H9 (cell line): ENCODE data around the gene KLHL4. TPM values are rescaled to one million over a fixed set of nuclear protein-coding genes. Genes with fewer than 3 reads are reported as not detected.

ENCODE experiments used
- DNase-seq: peaks from one replicate; pipeline ENCODE4 v3.0.0-alpha.2; 2017
- H2AFZ ChIP-seq: one replicate; pipeline ENCODE4 v1.6.1; 2013; ENCODE audit warnings: mild to moderate bottlenecking, low read length, control low read depth, moderate library complexity
- H2AK5ac ChIP-seq: 2 replicates; pipeline ENCODE4 v1.6.1; 2013; ENCODE audit warnings: low read length, control low read depth, mixed read lengths; ENCODE audit not compliant: insufficient read length
- H2BK120ac ChIP-seq: one replicate; pipeline ENCODE4 v1.6.1; 2013; ENCODE audit warnings: low read depth, mild to moderate bottlenecking, low read length, control low read depth, inconsistent platforms; ENCODE audit not compliant: poor library complexity, severe bottlenecking
- H2BK12ac ChIP-seq: 2 replicates; pipeline ENCODE4 v1.6.1; 2013; ENCODE audit warnings: low read length, control low read depth, mixed read lengths, low read depth; ENCODE audit not compliant: insufficient read length
- H2BK15ac ChIP-seq: 2 replicates; pipeline ENCODE4 v1.6.1; 2013; ENCODE audit warnings: low read depth, low read length, control low read depth
- H2BK20ac ChIP-seq: one replicate; pipeline ENCODE4 v1.6.1; 2013; ENCODE audit warnings: low read depth, mild to moderate bottlenecking, low read length, control low read depth, inconsistent platforms; ENCODE audit not compliant: poor library complexity, severe bottlenecking
- H2BK5ac ChIP-seq: 2 replicates; pipeline ENCODE4 v1.6.1; 2013; ENCODE audit warnings: low read length, control low read depth, mixed read lengths; ENCODE audit not compliant: insufficient read length
- H3K14ac ChIP-seq: 2 replicates; pipeline ENCODE4 v1.6.1; 2013; ENCODE audit warnings: low read length, control low read depth; ENCODE audit not compliant: insufficient read depth
- H3K18ac ChIP-seq: 2 replicates; pipeline ENCODE4 v1.6.1; 2013; ENCODE audit warnings: low read depth, mild to moderate bottlenecking, mixed read lengths, low read length, control low read depth; ENCODE audit not compliant: insufficient read length
- H3K23ac ChIP-seq: 2 replicates; pipeline ENCODE4 v1.6.1; 2013; ENCODE audit warnings: low read length, control low read depth, mixed read lengths, low read depth; ENCODE audit not compliant: insufficient read length
- H3K23me2 ChIP-seq: 2 replicates; pipeline ENCODE4 v1.6.1; 2013; ENCODE audit warnings: low read depth, mild to moderate bottlenecking, mixed read lengths, low read length, control low read depth; ENCODE audit not compliant: insufficient read length, poor library complexity, severe bottlenecking
- H3K27ac ChIP-seq: 2 replicates; pipeline ENCODE4 v1.5.1; 2013; ENCODE audit warnings: low read length, control low read depth, mixed read lengths, low read depth; ENCODE audit not compliant: insufficient read length
- H3K27me3 ChIP-seq: 2 replicates; pipeline ENCODE4 v1.6.1; 2013; ENCODE audit warnings: low read length, control low read depth, inconsistent platforms; ENCODE audit not compliant: insufficient read depth
- H3K4ac ChIP-seq: 2 replicates; pipeline ENCODE4 v1.6.1; 2013; ENCODE audit warnings: low read depth, mild to moderate bottlenecking, control low read depth, inconsistent platforms, low read length, moderate library complexity
- H3K4me1 ChIP-seq: 2 replicates; pipeline ENCODE4 v1.6.1; 2013; ENCODE audit warnings: low read length, control low read depth, inconsistent platforms; ENCODE audit not compliant: insufficient read depth
- H3K4me2 ChIP-seq: 2 replicates; pipeline ENCODE4 v1.6.1; 2013; ENCODE audit warnings: low read length, control low read depth, mixed read lengths; ENCODE audit not compliant: insufficient read length, insufficient read depth
- H3K56ac ChIP-seq: 2 replicates; pipeline ENCODE4 v1.6.1; 2013; ENCODE audit warnings: low read depth, mild to moderate bottlenecking, mixed read lengths, low read length, control low read depth; ENCODE audit not compliant: insufficient read length
- H3K79me1 ChIP-seq: 2 replicates; pipeline ENCODE4 v1.6.1; 2013; ENCODE audit warnings: low read depth, mild to moderate bottlenecking, moderate library complexity, low read length, control low read depth, inconsistent platforms; ENCODE audit not compliant: insufficient read depth, poor library complexity, severe bottlenecking
- H3K79me2 ChIP-seq: 2 replicates; pipeline ENCODE4 v1.6.1; 2013; ENCODE audit warnings: low read length, control low read depth, inconsistent platforms; ENCODE audit not compliant: insufficient read depth
- H3K9ac ChIP-seq: 2 replicates; pipeline ENCODE4 v1.6.1; 2013; ENCODE audit warnings: low read length, control low read depth, mixed read lengths; ENCODE audit not compliant: insufficient read length; ENCODE audit errors: extremely low read depth
- H3K9me3 ChIP-seq: one replicate; pipeline ENCODE4 v1.6.1; 2013; ENCODE audit warnings: low read depth, low read length, inconsistent platforms; ENCODE audit not compliant: control insufficient read depth
- H3T11ph ChIP-seq: one replicate; pipeline ENCODE4 v1.6.1; 2013; ENCODE audit warnings: mild to moderate bottlenecking, low read length, control low read depth, inconsistent platforms
- H4K20me1 ChIP-seq: one replicate; pipeline ENCODE4 v1.6.1; 2013; ENCODE audit not compliant: control insufficient read depth, insufficient read length, insufficient read depth
- H4K5ac ChIP-seq: 2 replicates; pipeline ENCODE4 v1.6.1; 2013; ENCODE audit warnings: low read depth, mild to moderate bottlenecking, mixed read lengths, low read length, control low read depth; ENCODE audit not compliant: insufficient read length
- H4K8ac ChIP-seq: replicated peaks from 2 replicates; pipeline ENCODE4 v1.6.1; 2013; ENCODE audit warnings: low read length, control low read depth, mixed read lengths, low read depth; ENCODE audit not compliant: insufficient read length
- H4K91ac ChIP-seq: 2 replicates; pipeline ENCODE4 v1.6.1; 2013; ENCODE audit warnings: low read depth, mild to moderate bottlenecking, moderate library complexity, mixed read lengths, low read length, control low read depth; ENCODE audit not compliant: insufficient read length
- H3K27ac Mint-ChIP-seq, 3 experiments: 2 replicates in 2 of 3; 3 replicates in 1 of 3; pipeline ENCODE4 v1.8.0; 2020 to 2021; ENCODE audit warnings: mixed read lengths in 3 of 3, mild to moderate bottlenecking in 1 of 3, moderate library complexity in 1 of 3
- H3K27me3 Mint-ChIP-seq: 2 replicates; pipeline ENCODE4 v1.8.0; 2021; ENCODE audit warnings: low read depth, mild to moderate bottlenecking, moderate library complexity, mixed read lengths
- H3K36me3 Mint-ChIP-seq, 3 experiments: 2 replicates in 2 of 3; 3 replicates in 1 of 3; pipeline ENCODE4 v1.8.0; 2020 to 2021; ENCODE audit warnings: low read depth in 3 of 3, mixed read lengths in 3 of 3; ENCODE audit not compliant: insufficient read depth in 1 of 3
- H3K4me1 Mint-ChIP-seq, 2 experiments: 2 replicates each; pipeline ENCODE4 v1.8.0; 2020; ENCODE audit warnings: mixed read lengths in 2 of 2
- H3K4me3 Mint-ChIP-seq, 2 experiments: 2 replicates in 1 of 2; 3 replicates in 1 of 2; pipeline ENCODE4 v1.8.0; 2020 to 2021; ENCODE audit warnings: mild to moderate bottlenecking in 2 of 2, mixed read lengths in 2 of 2, moderate library complexity in 1 of 2
- H3K9me3 Mint-ChIP-seq, 2 experiments: 2 replicates in 1 of 2; 3 replicates in 1 of 2; pipeline ENCODE4 v1.8.0; 2020; ENCODE audit warnings: mild to moderate bottlenecking in 2 of 2, mixed read lengths in 2 of 2, moderate library complexity in 1 of 2
- WGBS: extraction: QIAGEN DNeasy Blood & Tissue Kit; methylation state at CpG from one replicate; pipeline ENCODE4 v1.1.7; 2013; ENCODE audit warnings: missing lambda C conversion rate, low lambda C conversion rate, mixed read lengths; ENCODE audit not compliant: insufficient read length; ENCODE audit errors: extremely low coverage; 5-methylcytosine and 5-hydroxymethylcytosine counted together
- total RNA-seq: library from RNA; stranded (reverse); gene quantifications from 2 replicates; pipeline ENCODE4 v1.2.1, GENCODE V29; 2021
- TF ChIP-seq, protein P1 (sequence below): fragments of 200-600 bp; sonication (generic); conservative IDR thresholded peaks from 3 replicates; pipeline ENCODE4 v1.8.0; 2021; ENCODE audit warnings: antibody characterized with exemption, mild to moderate bottlenecking

The KLHL4 gene
- total RNA-seq, 1 experiment from 2014 or later, result 22.3 TPM

DNA sequence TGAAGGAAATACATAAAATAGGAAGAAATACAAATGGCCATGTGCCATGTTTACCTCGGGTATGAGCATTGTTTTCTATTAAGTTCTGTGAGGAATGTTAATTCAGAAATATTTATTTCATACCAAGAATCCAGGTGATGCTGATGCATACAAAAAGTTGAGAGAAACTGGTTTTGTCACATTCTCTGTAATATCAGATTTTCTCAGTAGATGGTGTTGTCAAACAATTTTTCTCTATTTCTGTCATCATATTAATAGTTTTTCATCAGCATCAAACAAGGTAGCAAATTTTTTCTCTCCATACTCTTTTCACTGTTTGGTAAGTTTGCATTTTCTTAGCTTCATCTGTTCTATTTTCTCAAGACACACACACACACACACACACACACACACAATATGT is 179.8 kb downstream of the KLHL4 start:
- no peaks in the 10 kb centered on the region for H3K23me2 ChIP-seq
- no peaks in the 10 kb centered on the region for H3K4me1 ChIP-seq
- no peaks in the 10 kb centered on the region for H3K27me3 ChIP-seq
- H4K91ac ChIP-seq, result no peak overlapping the region
- H2BK120ac ChIP-seq, result no peak overlapping the region
- H2BK15ac ChIP-seq, result no peak overlapping the region
- H3K14ac ChIP-seq, result no peak overlapping the region
- H3K79me1 ChIP-seq, result no peaks in the 10 kb centered on the region
- no peak overlapping the region for H3K27ac ChIP-seq
- no peak overlapping the region for H2BK12ac ChIP-seq
- peaks cover 4 to 19% of the 10 kb centered on the region in 2 experiments; a peak in 2 of 4 replicates for H3K4me1 Mint-ChIP-seq
- no peak overlapping the region for H3K9ac ChIP-seq
- no peak overlapping the region for H3K4ac ChIP-seq
- H3K27me3 Mint-ChIP-seq, result no peaks in the 10 kb centered on the region
- H2BK5ac ChIP-seq, result no peak overlapping the region
- no peak overlapping the region for H3K56ac ChIP-seq
- no peak overlapping the region for H3K23ac ChIP-seq
- H4K5ac ChIP-seq, result no peak overlapping the region
- H3T11ph ChIP-seq, result no peak overlapping the region
- no peaks in the 10 kb centered on the region for H3K79me2 ChIP-seq
- H4K20me1 ChIP-seq, result no peaks in the 10 kb centered on the region
- no peaks in the 10 kb centered on the region for H3K9me3 ChIP-seq
- H2AK5ac ChIP-seq, result no peak overlapping the region
- TF ChIP-seq, protein P1, sequence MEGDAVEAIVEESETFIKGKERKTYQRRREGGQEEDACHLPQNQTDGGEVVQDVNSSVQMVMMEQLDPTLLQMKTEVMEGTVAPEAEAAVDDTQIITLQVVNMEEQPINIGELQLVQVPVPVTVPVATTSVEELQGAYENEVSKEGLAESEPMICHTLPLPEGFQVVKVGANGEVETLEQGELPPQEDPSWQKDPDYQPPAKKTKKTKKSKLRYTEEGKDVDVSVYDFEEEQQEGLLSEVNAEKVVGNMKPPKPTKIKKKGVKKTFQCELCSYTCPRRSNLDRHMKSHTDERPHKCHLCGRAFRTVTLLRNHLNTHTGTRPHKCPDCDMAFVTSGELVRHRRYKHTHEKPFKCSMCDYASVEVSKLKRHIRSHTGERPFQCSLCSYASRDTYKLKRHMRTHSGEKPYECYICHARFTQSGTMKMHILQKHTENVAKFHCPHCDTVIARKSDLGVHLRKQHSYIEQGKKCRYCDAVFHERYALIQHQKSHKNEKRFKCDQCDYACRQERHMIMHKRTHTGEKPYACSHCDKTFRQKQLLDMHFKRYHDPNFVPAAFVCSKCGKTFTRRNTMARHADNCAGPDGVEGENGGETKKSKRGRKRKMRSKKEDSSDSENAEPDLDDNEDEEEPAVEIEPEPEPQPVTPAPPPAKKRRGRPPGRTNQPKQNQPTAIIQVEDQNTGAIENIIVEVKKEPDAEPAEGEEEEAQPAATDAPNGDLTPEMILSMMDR, result no peak
- no peaks in the 10 kb centered on the region; a peak in 1 of 5 replicates for H3K9me3 Mint-ChIP-seq
- no CpG with 5 or more reads among the region's 1 CpG for WGBS
- H3K18ac ChIP-seq, result no peak overlapping the region
- H2BK20ac ChIP-seq, result no peak overlapping the region
- no peak overlapping the region for H3K4me2 ChIP-seq
- no peak overlapping the region for H4K8ac ChIP-seq
- no peak overlapping the region for H3K4me3 Mint-ChIP-seq
- DNase-seq, result no peak
- H3K27ac Mint-ChIP-seq, result no peak overlapping the region
- no peak overlapping the region for H2AFZ ChIP-seq
- no peaks in the 10 kb centered on the region for H3K36me3 Mint-ChIP-seq
